DMS79 treated with DMSO at 0.1 percent for 48 hours (cell line): Measurements from ENCODE around the gene CUX1.
A peak's percentile ranks its signal among the peaks of the same experiment; 100 is the strongest.
"Not testable (repeated sequence)": the region's sequence is repeated elsewhere in the genome, so short reads cannot be mapped to it uniquely, and the experiment has no call there.

Source experiments
- DNase-seq: peaks from one replicate; lab custom pipeline; 2025; lab: John Stamatoyannopoulos, UW

Gene CUX1

GRCh38 chr7:101792682-101793071 is 24.7 kb upstream of the CUX1 start:
- not testable (repeated sequence) for DNase-seq

GRCh38 chr7:101795461-101795860 is 22.0 kb upstream of the CUX1 start:
- no peak for DNase-seq

- DNase-seq, result peak; percentile 28
These were observed 19.3 kb upstream of the CUX1 start for GRCh38 chr7:101798173-101798572.

GRCh38 chr7:101803203-101804087 is 14.0 kb upstream of the CUX1 start:
- no peak for DNase-seq

- no peak for DNase-seq
These were observed 13.1 kb upstream of the CUX1 start for GRCh38 chr7:101804088-101804963.

- no peak for DNase-seq
These were observed 12.5 kb upstream of the CUX1 start for GRCh38 chr7:101804967-101805366.

GRCh38 chr7:101812595-101812994 is 4.8 kb upstream of the CUX1 start:
- DNase-seq, result no peak

- DNase-seq, result no peak
These were observed 3.9 kb upstream of the CUX1 start for GRCh38 chr7:101813402-101814019.

- peak; percentile 45 for DNase-seq
These were observed 3.1 kb upstream of the CUX1 start for GRCh38 chr7:101814081-101814990.

GRCh38 chr7:101814991-101815825 is 2.2 kb upstream of the CUX1 start:
- DNase-seq, result no peak

- DNase-seq, result peak; percentile 66
These were observed 1.4 kb upstream of the CUX1 start for GRCh38 chr7:101815826-101816594.

GRCh38 chr7:101816595-101817470 is 593 bp upstream of the CUX1 start:
- peak; percentile 7 for DNase-seq

GRCh38 chr7:101818287-101819071 is 1.1 kb downstream of the CUX1 start:
- DNase-seq, result no peak

GRCh38 chr7:101819183-101819582 is 1.8 kb downstream of the CUX1 start:
- DNase-seq, result no peak

- DNase-seq, result no peak
These were observed 2.6 kb downstream of the CUX1 start for GRCh38 chr7:101819913-101820522.

GRCh38 chr7:101820703-101821102 is 3.3 kb downstream of the CUX1 start:
- no peak for DNase-seq

- DNase-seq, result not testable (repeated sequence)
These were observed 5.2 kb downstream of the CUX1 start for GRCh38 chr7:101822632-101823031.
